ENCODE data around the gene GPR25.
A peak's percentile ranks its signal among the peaks of the same experiment; 100 is the strongest.

Gene GPR25

GRCh38 chr1:200856716-200857357 lies 15.9 kb upstream of the GPR25 start:
- Histone ChIP-seq H3K9ac (ENCODE audit: low read depth in 1 of 2, low read length in 2 of 2) (no peak overlapping the region), H3K27ac (ENCODE audit: low read depth in 2 of 2, low read length in 2 of 2) (no peak overlapping the region), H3K36me3 (ENCODE audit: control insufficient read depth in 2 of 2, insufficient read depth in 2 of 2, low read length in 2 of 2) (peaks cover 7 to 13% of the 10 kb centered on the region in 2 donors)

GRCh38 chr1:200857804-200858203 lies 15.0 kb upstream of the GPR25 start:
- Histone ChIP-seq H3K27ac (ENCODE audit: low read depth in 2 of 2, low read length in 2 of 2) (no peak overlapping the region), H3K4me1 (ENCODE audit: control insufficient read depth in 2 of 2, insufficient read depth in 2 of 2, low read length in 2 of 2) (no peaks in the 10 kb centered on the region), H3K9ac (ENCODE audit: low read depth in 1 of 2, low read length in 2 of 2) (no peak overlapping the region), H3K4me3 (ENCODE audit: low read length in 2 of 2) (no peak overlapping the region), H3K27me3 (ENCODE audit: control insufficient read depth in 2 of 2, insufficient read depth in 2 of 2, low read length in 2 of 2) (no peaks in the 10 kb centered on the region), H3K9me3 (ENCODE audit: control insufficient read depth in 2 of 2, low read length in 2 of 2) (no peaks in the 10 kb centered on the region), H3K36me3 (ENCODE audit: control insufficient read depth in 2 of 2, insufficient read depth in 2 of 2, low read length in 2 of 2) (peaks cover 11 to 13% of the 10 kb centered on the region in 2 donors)

More at GRCh38 chr1:200856716-200857357, 15.9 kb upstream of the GPR25 start:
- Histone ChIP-seq H3K4me3 (ENCODE audit: low read length in 2 of 2) (no peak overlapping the region), H3K27me3 (ENCODE audit: control insufficient read depth in 2 of 2, insufficient read depth in 2 of 2, low read length in 2 of 2) (no peaks in the 10 kb centered on the region), H3K4me1 (ENCODE audit: control insufficient read depth in 2 of 2, insufficient read depth in 2 of 2, low read length in 2 of 2) (no peaks in the 10 kb centered on the region), H3K9me3 (ENCODE audit: control insufficient read depth in 2 of 2, low read length in 2 of 2) (no peaks in the 10 kb centered on the region)

GRCh38 chr1:200861937-200862647 lies 10.7 kb upstream of the GPR25 start:
- Histone ChIP-seq H3K27ac (ENCODE audit: low read depth in 2 of 2, low read length in 2 of 2) (no peak overlapping the region), H3K9me3 (ENCODE audit: control insufficient read depth in 2 of 2, low read length in 2 of 2) (no peaks in the 10 kb centered on the region), H3K9ac (ENCODE audit: low read depth in 1 of 2, low read length in 2 of 2) (no peak overlapping the region), H3K36me3 (ENCODE audit: control insufficient read depth in 2 of 2, insufficient read depth in 2 of 2, low read length in 2 of 2) (peaks cover 3 to 4% of the 10 kb centered on the region in 2 donors), H3K4me3 (ENCODE audit: low read length in 2 of 2) (no peak overlapping the region), H3K27me3 (ENCODE audit: control insufficient read depth in 2 of 2, insufficient read depth in 2 of 2, low read length in 2 of 2) (no peaks in the 10 kb centered on the region), H3K4me1 (ENCODE audit: control insufficient read depth in 2 of 2, insufficient read depth in 2 of 2, low read length in 2 of 2) (no peaks in the 10 kb centered on the region)

GRCh38 chr1:200862713-200863415 lies 9.9 kb upstream of the GPR25 start:
- H3K9ac ChIP-seq (ENCODE audit: low read depth in 1 of 2, low read length in 2 of 2) = no peak overlapping the region
- H3K4me3 ChIP-seq (ENCODE audit: low read length in 2 of 2) = peak overlapping the region in 1 of 2 donors; percentile 5
- no peaks in the 10 kb centered on the region for H3K4me1 ChIP-seq (ENCODE audit: control insufficient read depth in 2 of 2, insufficient read depth in 2 of 2, low read length in 2 of 2)
- H3K27ac ChIP-seq (ENCODE audit: low read depth in 2 of 2, low read length in 2 of 2) = peak overlapping the region in 1 of 2 donors; percentile 5
- H3K36me3 ChIP-seq (ENCODE audit: control insufficient read depth in 2 of 2, insufficient read depth in 2 of 2, low read length in 2 of 2) = peaks cover 2 to 4% of the 10 kb centered on the region in 2 donors
- H3K27me3 ChIP-seq (ENCODE audit: control insufficient read depth in 2 of 2, insufficient read depth in 2 of 2, low read length in 2 of 2) = no peaks in the 10 kb centered on the region
- H3K9me3 ChIP-seq (ENCODE audit: control insufficient read depth in 2 of 2, low read length in 2 of 2) = no peaks in the 10 kb centered on the region

- Histone ChIP-seq H3K27ac (ENCODE audit: low read depth in 2 of 2, low read length in 2 of 2) (peak overlapping the region in 1 of 2 donors; percentile 38), H3K9me3 (ENCODE audit: control insufficient read depth in 2 of 2, low read length in 2 of 2) (no peaks in the 10 kb centered on the region), H3K4me1 (ENCODE audit: control insufficient read depth in 2 of 2, insufficient read depth in 2 of 2, low read length in 2 of 2) (no peaks in the 10 kb centered on the region), H3K27me3 (ENCODE audit: control insufficient read depth in 2 of 2, insufficient read depth in 2 of 2, low read length in 2 of 2) (no peaks in the 10 kb centered on the region), H3K36me3 (ENCODE audit: control insufficient read depth in 2 of 2, insufficient read depth in 2 of 2, low read length in 2 of 2) (peaks cover 0 to 4% of the 10 kb centered on the region in 2 donors), H3K9ac (ENCODE audit: low read depth in 1 of 2, low read length in 2 of 2) (no peak overlapping the region), H3K4me3 (ENCODE audit: low read length in 2 of 2) (no peak overlapping the region)
These were observed 6.7 kb upstream of the GPR25 start for GRCh38 chr1:200866116-200866515.

GRCh38 chr1:200866521-200866920 lies 6.3 kb upstream of the GPR25 start:
- Histone ChIP-seq H3K9ac (ENCODE audit: low read depth in 1 of 2, low read length in 2 of 2) (no peak overlapping the region), H3K27ac (ENCODE audit: low read depth in 2 of 2, low read length in 2 of 2) (no peak overlapping the region), H3K27me3 (ENCODE audit: control insufficient read depth in 2 of 2, insufficient read depth in 2 of 2, low read length in 2 of 2) (no peaks in the 10 kb centered on the region), H3K4me3 (ENCODE audit: low read length in 2 of 2) (no peak overlapping the region), H3K9me3 (ENCODE audit: control insufficient read depth in 2 of 2, low read length in 2 of 2) (no peaks in the 10 kb centered on the region), H3K36me3 (ENCODE audit: control insufficient read depth in 2 of 2, insufficient read depth in 2 of 2, low read length in 2 of 2) (peaks cover 0 to 4% of the 10 kb centered on the region in 2 donors), H3K4me1 (ENCODE audit: control insufficient read depth in 2 of 2, insufficient read depth in 2 of 2, low read length in 2 of 2) (no peaks in the 10 kb centered on the region)

- H3K9ac ChIP-seq (ENCODE audit: low read depth in 1 of 2, low read length in 2 of 2) = no peak overlapping the region
- H3K27me3 ChIP-seq (ENCODE audit: control insufficient read depth in 2 of 2, insufficient read depth in 2 of 2, low read length in 2 of 2) = peaks cover 0 to 5% of the 10 kb centered on the region in 2 donors
- peak overlapping the region in 1 of 2 donors; percentile 38 for H3K27ac ChIP-seq (ENCODE audit: low read depth in 2 of 2, low read length in 2 of 2)
- no peak overlapping the region for H3K4me3 ChIP-seq (ENCODE audit: low read length in 2 of 2)
- no peaks in the 10 kb centered on the region for H3K9me3 ChIP-seq (ENCODE audit: control insufficient read depth in 2 of 2, low read length in 2 of 2)
- H3K4me1 ChIP-seq (ENCODE audit: control insufficient read depth in 2 of 2, insufficient read depth in 2 of 2, low read length in 2 of 2) = no peaks in the 10 kb centered on the region
- H3K36me3 ChIP-seq (ENCODE audit: control insufficient read depth in 2 of 2, insufficient read depth in 2 of 2, low read length in 2 of 2) = peaks cover 0 to 4% of the 10 kb centered on the region in 2 donors
These were observed 5.6 kb upstream of the GPR25 start for GRCh38 chr1:200867018-200867811.

- peak overlapping the region in 1 of 2 donors; percentile 38 for H3K27ac ChIP-seq (ENCODE audit: low read depth in 2 of 2, low read length in 2 of 2)
- no peak overlapping the region for H3K4me3 ChIP-seq (ENCODE audit: low read length in 2 of 2)
- no peaks in the 10 kb centered on the region for H3K9me3 ChIP-seq (ENCODE audit: control insufficient read depth in 2 of 2, low read length in 2 of 2)
- H3K27me3 ChIP-seq (ENCODE audit: control insufficient read depth in 2 of 2, insufficient read depth in 2 of 2, low read length in 2 of 2) = peaks cover 14 to 20% of the 10 kb centered on the region in 2 donors
- H3K4me1 ChIP-seq (ENCODE audit: control insufficient read depth in 2 of 2, insufficient read depth in 2 of 2, low read length in 2 of 2) = peaks cover 6 to 9% of the 10 kb centered on the region in 2 donors
- H3K9ac ChIP-seq (ENCODE audit: low read depth in 1 of 2, low read length in 2 of 2) = no peak overlapping the region
- no peaks in the 10 kb centered on the region for H3K36me3 ChIP-seq (ENCODE audit: control insufficient read depth in 2 of 2, insufficient read depth in 2 of 2, low read length in 2 of 2)
These were observed 3.4 kb upstream of the GPR25 start for GRCh38 chr1:200869376-200869752.

GRCh38 chr1:200869753-200870391 lies 2.9 kb upstream of the GPR25 start:
- Histone ChIP-seq H3K4me3 (ENCODE audit: low read length in 2 of 2) (no peak overlapping the region), H3K4me1 (ENCODE audit: control insufficient read depth in 2 of 2, insufficient read depth in 2 of 2, low read length in 2 of 2) (peaks cover 6 to 9% of the 10 kb centered on the region in 2 donors), H3K27me3 (ENCODE audit: control insufficient read depth in 2 of 2, insufficient read depth in 2 of 2, low read length in 2 of 2) (peaks cover 15 to 24% of the 10 kb centered on the region in 2 donors), H3K27ac (ENCODE audit: low read depth in 2 of 2, low read length in 2 of 2) (peak overlapping the region in 1 of 2 donors; percentile 38), H3K36me3 (ENCODE audit: control insufficient read depth in 2 of 2, insufficient read depth in 2 of 2, low read length in 2 of 2) (no peaks in the 10 kb centered on the region), H3K9ac (ENCODE audit: low read depth in 1 of 2, low read length in 2 of 2) (no peak overlapping the region), H3K9me3 (ENCODE audit: control insufficient read depth in 2 of 2, low read length in 2 of 2) (no peaks in the 10 kb centered on the region)

Measured in mucosa of rectum (tissue), 2 donors.